Measurements from ENCODE around the gene SLC4A1. TPM values are rescaled to one million over a fixed set of nuclear protein-coding genes. Genes with fewer than 3 reads are reported as not detected.

Gene SLC4A1
- polyA plus RNA-seq, 1 donor (not counting 4 experiments of a cell fraction or from before 2014, with no cell fraction given): not detected

- Histone ChIP-seq H3K79me2 (ENCODE audit: control insufficient read depth, insufficient read depth, low read length) (peaks cover 21% of the 10 kb centered on the region), H3K4me2 (ENCODE audit: control insufficient read depth, extremely low read depth, insufficient read depth, low read depth, low read length) (no peak overlapping the region), H3K27me3 (ENCODE audit: control insufficient read depth, extremely low read depth, insufficient read depth, low read length) (no peaks in the 10 kb centered on the region), H3K36me3 (ENCODE audit: control insufficient read depth in 2 of 2, extremely low read depth in 1 of 2, insufficient read depth in 2 of 2, low read length in 2 of 2) (peaks cover 37 to 40% of the 10 kb centered on the region in 2 experiments), H3K4me1 (ENCODE audit: control insufficient read depth, extremely low read depth, insufficient read depth, low read length) (peaks cover 22% of the 10 kb centered on the region), H4K20me1 (ENCODE audit: control insufficient read depth, extremely low read depth, insufficient read depth, low read length) (no peaks in the 10 kb centered on the region), H3K27ac (ENCODE audit: control insufficient read depth, insufficient read depth, low read length) (no peak overlapping the region), H3K4me3 (ENCODE audit: control insufficient read depth in 2 of 3, extremely low read depth in 1 of 3, insufficient read depth in 2 of 3, low read depth in 1 of 3, low read length in 3 of 3) (no peak overlapping the region), H3K9me1 (ENCODE audit: control insufficient read depth, extremely low read depth, insufficient read depth, low read length) (no peaks in the 10 kb centered on the region), H2AFZ (ENCODE audit: control insufficient read depth, low read length) (no peak overlapping the region), H3K9me3 (ENCODE audit: control insufficient read depth, low read depth, low read length) (no peaks in the 10 kb centered on the region), H3K9ac (ENCODE audit: control insufficient read depth, extremely low read depth, insufficient read depth, low read length) (no peak overlapping the region)
- dilution Hi-C loops (cut with MboI; ENCODE audit: extremely low pct_ligation_motif_present, low sequenced_read_pairs): no loop called here
- no peak for DNase-seq (ENCODE audit: low read depth, low spot score)
- TF ChIP-seq CTCF (optimal IDR thresholded peaks at IDR 0.05 in 1 of 3, IDR thresholded peaks at IDR 0.05 in 1 of 3, conservative IDR thresholded peaks at IDR 0.05 in 1 of 3; ENCODE audit: extremely low read depth in 1 of 3, insufficient read depth in 2 of 3, low read length in 3 of 3): no peak
- no peak for TF ChIP-seq EZH2 (IDR thresholded peaks at IDR 0.05; ENCODE audit: low read length)
- FAIRE-seq: no peak
Measured at GRCh38 chr17:44214896-44215295, 53.0 kb downstream of the SLC4A1 start.

- Histone ChIP-seq H3K79me2 (ENCODE audit: control insufficient read depth, insufficient read depth, low read length) (peaks cover 20% of the 10 kb centered on the region), H2AFZ (ENCODE audit: control insufficient read depth, low read length) (no peak overlapping the region), H4K20me1 (ENCODE audit: control insufficient read depth, extremely low read depth, insufficient read depth, low read length) (no peaks in the 10 kb centered on the region), H3K27me3 (ENCODE audit: control insufficient read depth, extremely low read depth, insufficient read depth, low read length) (no peaks in the 10 kb centered on the region), H3K9me1 (ENCODE audit: control insufficient read depth, extremely low read depth, insufficient read depth, low read length) (no peaks in the 10 kb centered on the region), H3K9me3 (ENCODE audit: control insufficient read depth, low read depth, low read length) (no peaks in the 10 kb centered on the region), H3K4me2 (ENCODE audit: control insufficient read depth, extremely low read depth, insufficient read depth, low read depth, low read length) (no peak overlapping the region), H3K9ac (ENCODE audit: control insufficient read depth, extremely low read depth, insufficient read depth, low read length) (no peak overlapping the region), H3K4me1 (ENCODE audit: control insufficient read depth, extremely low read depth, insufficient read depth, low read length) (peaks cover 30% of the 10 kb centered on the region), H3K27ac (ENCODE audit: control insufficient read depth, insufficient read depth, low read length) (no peak overlapping the region), H3K4me3 (ENCODE audit: control insufficient read depth in 2 of 3, extremely low read depth in 1 of 3, insufficient read depth in 2 of 3, low read depth in 1 of 3, low read length in 3 of 3) (no peak overlapping the region), H3K36me3 (ENCODE audit: control insufficient read depth in 2 of 2, extremely low read depth in 1 of 2, insufficient read depth in 2 of 2, low read length in 2 of 2) (peaks cover 40 to 48% of the 10 kb centered on the region in 2 experiments)
- FAIRE-seq (no peak), DNase-seq (ENCODE audit: low read depth, low spot score) (no peak)
- dilution Hi-C loops (cut with MboI; ENCODE audit: extremely low pct_ligation_motif_present, low sequenced_read_pairs): no loop called here
- TF ChIP-seq EZH2 (IDR thresholded peaks at IDR 0.05; ENCODE audit: low read length) (no peak), CTCF (optimal IDR thresholded peaks at IDR 0.05 in 1 of 3, IDR thresholded peaks at IDR 0.05 in 1 of 3, conservative IDR thresholded peaks at IDR 0.05 in 1 of 3; ENCODE audit: extremely low read depth in 1 of 3, insufficient read depth in 2 of 3, low read length in 3 of 3) (no peak)
Measured at GRCh38 chr17:44214230-44214494, 53.8 kb downstream of the SLC4A1 start.

Data from keratinocyte (primary cell).